ENCODE measurements around the gene RBM10. TPM values are rescaled to one million over a fixed set of nuclear protein-coding genes. Genes with fewer than 3 reads are reported as not detected.

Gene RBM10
- total RNA-seq, 4 donors from 2014 or later: 25.3 to 38.4 (median 29.8) TPM

DNA sequence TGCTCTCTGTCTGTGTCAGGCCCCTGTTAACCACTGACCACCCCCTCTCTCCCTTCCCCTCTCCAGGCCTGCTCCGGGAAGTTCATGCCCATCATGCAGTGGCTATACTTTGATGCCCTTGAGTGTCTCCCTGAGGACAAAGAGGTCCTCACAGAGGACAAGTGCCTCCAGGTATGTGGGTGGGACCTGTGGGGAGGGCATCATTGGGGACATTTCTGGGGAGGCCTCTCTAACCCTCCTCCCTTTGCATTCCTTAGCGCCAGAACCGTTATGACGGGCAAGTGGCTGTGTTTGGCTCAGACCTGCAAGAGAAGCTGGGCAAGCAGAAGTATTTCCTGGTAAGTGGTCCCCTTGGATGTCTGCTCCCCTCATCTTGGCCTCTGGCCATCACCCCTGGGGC, 57.9 kb downstream of the RBM10 start:
- Histone ChIP-seq H3K36me3 (peaks cover 32 to 100% (median 94%) of the 10 kb centered on the region in 4 donors), H3K9me3 (no peaks in the 10 kb centered on the region), H3K4me3 (no peak overlapping the region), H3K27ac (replicated peaks in 1 of 4) (peak overlapping the region in 1 of 4 donors; percentile 7), H3K27me3 (no peaks in the 10 kb centered on the region), H3K4me1 (peaks cover 8 to 27% (median 24%) of the 10 kb centered on the region in 4 donors)
- intact Hi-C loops (cut with DNase I): no loop called here
- TF ChIP-seq POLR2A (IDR thresholded peaks at IDR 0.05; ENCODE audit: low read depth) (no peak), EP300 (IDR thresholded peaks at IDR 0.05) (no peak), POLR2AphosphoS5 (IDR thresholded peaks at IDR 0.05) (no peak)
- TF ChIP-seq, protein P1, sequence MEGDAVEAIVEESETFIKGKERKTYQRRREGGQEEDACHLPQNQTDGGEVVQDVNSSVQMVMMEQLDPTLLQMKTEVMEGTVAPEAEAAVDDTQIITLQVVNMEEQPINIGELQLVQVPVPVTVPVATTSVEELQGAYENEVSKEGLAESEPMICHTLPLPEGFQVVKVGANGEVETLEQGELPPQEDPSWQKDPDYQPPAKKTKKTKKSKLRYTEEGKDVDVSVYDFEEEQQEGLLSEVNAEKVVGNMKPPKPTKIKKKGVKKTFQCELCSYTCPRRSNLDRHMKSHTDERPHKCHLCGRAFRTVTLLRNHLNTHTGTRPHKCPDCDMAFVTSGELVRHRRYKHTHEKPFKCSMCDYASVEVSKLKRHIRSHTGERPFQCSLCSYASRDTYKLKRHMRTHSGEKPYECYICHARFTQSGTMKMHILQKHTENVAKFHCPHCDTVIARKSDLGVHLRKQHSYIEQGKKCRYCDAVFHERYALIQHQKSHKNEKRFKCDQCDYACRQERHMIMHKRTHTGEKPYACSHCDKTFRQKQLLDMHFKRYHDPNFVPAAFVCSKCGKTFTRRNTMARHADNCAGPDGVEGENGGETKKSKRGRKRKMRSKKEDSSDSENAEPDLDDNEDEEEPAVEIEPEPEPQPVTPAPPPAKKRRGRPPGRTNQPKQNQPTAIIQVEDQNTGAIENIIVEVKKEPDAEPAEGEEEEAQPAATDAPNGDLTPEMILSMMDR (IDR thresholded peaks at IDR 0.05): no peak
- WGBS: 77% methylated on average over 3 of the region's 4 CpGs
- DNase-seq (ENCODE audit: extremely low spot score): no peak

DNA sequence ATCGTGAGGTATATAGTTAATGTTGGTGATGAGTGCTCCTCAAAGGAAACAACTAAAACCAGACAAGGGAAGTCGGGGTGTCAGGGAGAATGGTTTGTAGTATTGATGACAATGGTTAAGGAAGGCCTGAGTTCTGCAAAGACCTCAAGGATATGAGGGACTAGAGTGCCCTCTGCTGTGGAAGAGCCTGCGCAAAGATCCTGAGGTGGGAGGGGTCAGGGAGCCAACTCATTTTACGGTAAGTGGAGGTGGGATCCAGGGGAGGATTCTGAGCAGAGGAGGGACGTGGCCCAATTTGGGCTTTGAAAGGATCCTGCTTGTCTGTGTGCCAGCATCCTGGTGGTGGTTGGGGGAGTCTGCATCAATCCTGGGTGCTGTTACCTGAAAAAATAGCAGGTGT, 59.9 kb downstream of the RBM10 start:
- Histone ChIP-seq H3K4me3 (no peak overlapping the region), H3K9me3 (no peaks in the 10 kb centered on the region), H3K36me3 (peaks cover 45 to 100% (median 98%) of the 10 kb centered on the region in 4 donors), H3K4me1 (peaks cover 7 to 9% (median 8%) of the 10 kb centered on the region in 4 donors), H3K27ac (replicated peaks in 1 of 4) (peak overlapping the region in 1 of 4 donors; percentile 22), H3K27me3 (no peaks in the 10 kb centered on the region)
- TF ChIP-seq POLR2A (IDR thresholded peaks at IDR 0.05; ENCODE audit: low read depth): no peak
- TF ChIP-seq EP300 (IDR thresholded peaks at IDR 0.05): no peak
- intact Hi-C loops (cut with DNase I): no loop called here
- 88% methylated on average over 5 of the region's 5 CpGs for WGBS
- DNase-seq (ENCODE audit: extremely low spot score): no peak

DNA sequence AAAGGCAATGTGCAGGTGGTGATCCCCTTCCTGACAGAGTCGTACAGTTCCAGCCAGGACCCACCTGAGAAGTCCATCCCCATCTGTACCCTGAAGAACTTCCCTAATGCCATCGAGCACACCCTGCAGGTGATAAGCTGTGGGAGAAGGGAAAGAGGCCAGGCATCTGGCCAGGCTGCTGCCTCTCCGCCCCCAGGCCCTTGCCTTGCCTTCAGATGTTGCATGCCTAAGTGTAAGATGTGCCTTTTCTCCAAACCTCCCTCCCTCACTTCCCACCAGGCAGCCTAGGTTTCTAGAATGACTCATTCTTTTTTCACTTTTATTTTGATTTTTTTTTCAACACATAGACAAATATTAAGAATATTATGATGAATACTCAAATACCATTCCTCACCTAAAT, 61.3 kb downstream of the RBM10 start:
- H3K27ac ChIP-seq (replicated peaks in 1 of 4): no peak overlapping the region
- H3K27me3 ChIP-seq: no peaks in the 10 kb centered on the region
- 79% methylated on average over 3 of the region's 3 CpGs for WGBS
- H3K9me3 ChIP-seq: no peaks in the 10 kb centered on the region
- H3K36me3 ChIP-seq: peaks cover 43 to 100% (median 98%) of the 10 kb centered on the region in 4 donors
- H3K4me3 ChIP-seq: no peak overlapping the region
- intact Hi-C loops (cut with DNase I): no loop called here
- no peak for DNase-seq (ENCODE audit: extremely low spot score)
- TF ChIP-seq EP300 (IDR thresholded peaks at IDR 0.05) (no peak), POLR2AphosphoS5 (IDR thresholded peaks at IDR 0.05) (no peak), POLR2A (IDR thresholded peaks at IDR 0.05; ENCODE audit: low read depth) (no peak)
- TF ChIP-seq, protein P1 (IDR thresholded peaks at IDR 0.05): no peak
- H3K4me1 ChIP-seq: peaks cover 0 to 7% (median 0%) of the 10 kb centered on the region in 4 donors

DNA sequence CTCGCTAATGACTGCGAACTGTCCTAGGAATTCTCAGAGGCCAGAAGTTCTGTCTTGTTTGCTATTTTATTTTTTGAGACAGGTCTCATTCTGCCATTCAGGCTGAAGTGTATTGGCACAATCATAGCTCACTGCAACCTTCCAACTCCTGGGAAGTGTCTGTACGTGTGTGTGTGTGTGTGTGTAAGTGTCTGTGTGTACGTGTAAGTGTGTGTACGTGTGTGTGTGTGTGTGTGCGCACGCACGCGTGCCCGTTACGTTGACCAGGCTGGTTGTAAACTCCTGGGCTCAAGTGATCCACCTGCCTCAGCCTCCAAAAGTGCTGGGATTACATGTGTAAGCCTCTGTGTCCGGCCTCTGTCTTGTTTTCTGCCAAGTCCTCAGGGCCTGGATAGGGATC, 63.1 kb downstream of the RBM10 start:
- TF ChIP-seq, protein P1 (IDR thresholded peaks at IDR 0.05): no peak
- TF ChIP-seq POLR2A (IDR thresholded peaks at IDR 0.05; ENCODE audit: low read depth) (no peak), POLR2AphosphoS5 (IDR thresholded peaks at IDR 0.05) (no peak), EP300 (IDR thresholded peaks at IDR 0.05) (no peak)
- peaks cover 47 to 100% (median 98%) of the 10 kb centered on the region in 4 donors for H3K36me3 ChIP-seq
- no peak overlapping the region for H3K4me3 ChIP-seq
- peaks cover 0 to 7% (median 0%) of the 10 kb centered on the region in 4 donors for H3K4me1 ChIP-seq
- no peak for DNase-seq (ENCODE audit: extremely low spot score)
- intact Hi-C loops (cut with DNase I): no loop called here
- WGBS: 81% methylated on average over 11 of the region's 12 CpGs
- H3K27me3 ChIP-seq: no peaks in the 10 kb centered on the region
- no peaks in the 10 kb centered on the region for H3K9me3 ChIP-seq
- no peak overlapping the region for H3K27ac ChIP-seq (replicated peaks in 1 of 4)

DNA sequence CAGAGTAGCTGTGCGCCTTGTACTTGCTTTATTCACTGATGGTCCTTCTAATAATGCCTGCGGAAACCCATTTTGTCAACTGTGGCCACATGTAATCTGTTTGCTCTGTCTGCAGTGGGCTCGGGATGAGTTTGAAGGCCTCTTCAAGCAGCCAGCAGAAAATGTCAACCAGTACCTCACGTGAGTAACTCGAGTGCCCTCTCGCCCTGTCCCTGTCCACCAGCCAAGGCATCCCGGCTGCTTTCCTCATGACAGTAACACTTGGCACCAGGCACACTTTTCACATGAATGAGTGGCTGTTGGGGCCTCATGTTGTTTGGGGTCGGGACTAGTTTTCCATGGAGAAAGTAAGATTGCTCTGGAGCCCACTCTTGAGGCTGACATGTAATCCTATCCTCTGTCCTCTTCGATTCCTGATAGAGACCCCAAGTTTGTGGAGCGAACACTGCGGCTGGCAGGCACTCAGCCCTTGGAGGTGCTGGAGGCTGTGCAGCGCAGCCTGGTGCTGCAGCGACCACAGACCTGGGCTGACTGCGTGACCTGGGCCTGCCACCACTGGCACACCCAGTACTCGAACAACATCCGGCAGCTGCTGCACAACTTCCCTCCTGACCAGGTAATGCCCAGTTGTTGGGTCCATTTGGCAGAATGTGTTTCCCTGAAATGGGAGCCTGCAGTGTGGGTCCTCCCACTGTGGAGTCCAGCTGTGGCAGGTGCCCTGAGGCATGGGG, 64.7 kb downstream of the RBM10 start:
- TF ChIP-seq POLR2AphosphoS5 (IDR thresholded peaks at IDR 0.05) (no peak), EP300 (IDR thresholded peaks at IDR 0.05) (no peak), POLR2A (IDR thresholded peaks at IDR 0.05; ENCODE audit: low read depth) (no peak)
- TF ChIP-seq, protein P1 (IDR thresholded peaks at IDR 0.05): no peak
- Histone ChIP-seq H3K27ac (replicated peaks in 1 of 4) (no peak overlapping the region), H3K4me1 (peaks cover 0 to 7% (median 0%) of the 10 kb centered on the region in 4 donors), H3K27me3 (no peaks in the 10 kb centered on the region), H3K4me3 (no peak overlapping the region), H3K36me3 (peaks cover 47 to 100% (median 99%) of the 10 kb centered on the region in 4 donors), H3K9me3 (no peaks in the 10 kb centered on the region)
- 85% methylated on average over 14 of the region's 16 CpGs for WGBS
- DNase-seq (ENCODE audit: extremely low spot score): no peak
- intact Hi-C loops (cut with DNase I): no loop called here
